NCI-H460 (cell line): ENCODE data around the gene LRPAP1. TPM values are rescaled to one million over a fixed set of nuclear protein-coding genes. Genes with fewer than 3 reads are reported as not detected.
"Not testable (repeated sequence)": the region's sequence is repeated elsewhere in the genome, so short reads cannot be mapped to it uniquely, and the experiment has no call there.

Experiments used
- DNase-seq: peaks from one replicate; pipeline ENCODE4 v3.0.0-alpha.2; 2016; ENCODE audit warnings: low read depth; ENCODE audit errors: extremely low read depth
- total RNA-seq: library from RNA; depleted of rRNA; stranded (reverse); fragments of >200 nt; shearing (Covaris generic); gene quantifications from 2 replicates; pipeline ENCODE4 v1.2.3, GENCODE V29; 2014

Gene LRPAP1
- total RNA-seq, 1 experiment from 2014 or later, result 153 TPM

DNA sequence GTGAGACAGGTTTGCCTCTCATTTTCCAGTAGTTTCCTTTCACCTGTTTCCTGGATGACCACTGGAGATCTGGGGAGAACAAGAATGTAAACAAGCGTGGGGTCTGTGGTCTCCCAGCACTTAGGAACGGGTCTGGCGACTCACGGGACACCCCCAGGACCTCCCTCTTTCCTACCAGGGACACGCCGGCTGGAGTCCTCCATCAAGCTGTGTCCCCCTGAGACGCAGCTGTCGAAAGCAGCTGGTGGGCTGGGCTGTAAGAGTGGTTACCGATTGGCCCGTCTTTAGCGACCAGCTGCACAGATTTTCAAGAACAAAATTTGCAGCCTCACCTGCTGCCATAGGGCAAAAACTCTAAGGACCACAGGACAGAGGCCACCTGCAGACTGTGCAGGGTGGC lies 11.9 kb downstream of the LRPAP1 start:
- no peak for DNase-seq

GRCh38 chr4:3519468-3520264 lies 12.6 kb downstream of the LRPAP1 start:
- DNase-seq, result no peak

- DNase-seq, result no peak
Observed at GRCh38 chr4:3518941-3519340, 13.3 kb downstream of the LRPAP1 start.

DNA sequence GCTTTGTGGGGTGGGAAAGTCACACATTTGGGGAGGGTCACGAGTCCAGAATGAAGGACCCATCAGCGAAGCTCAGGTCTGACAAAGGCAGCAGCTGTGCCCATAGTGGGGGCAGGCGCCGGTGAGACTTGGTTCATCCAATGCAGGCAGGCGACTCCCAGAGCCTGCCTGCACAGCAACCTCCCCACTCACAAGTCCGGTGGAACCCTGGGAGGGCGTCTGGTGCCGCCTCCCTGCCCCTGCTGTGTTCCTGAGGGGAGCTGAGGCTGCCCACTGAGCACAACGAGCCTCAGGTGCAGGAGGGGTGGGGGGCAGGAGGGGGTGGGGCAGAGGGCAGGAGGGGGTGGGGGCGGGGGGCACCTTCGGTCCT lies 13.7 kb downstream of the LRPAP1 start:
- DNase-seq, result no peak

- no peak for DNase-seq
Observed at GRCh38 chr4:3517731-3518510, 14.3 kb downstream of the LRPAP1 start.

DNA sequence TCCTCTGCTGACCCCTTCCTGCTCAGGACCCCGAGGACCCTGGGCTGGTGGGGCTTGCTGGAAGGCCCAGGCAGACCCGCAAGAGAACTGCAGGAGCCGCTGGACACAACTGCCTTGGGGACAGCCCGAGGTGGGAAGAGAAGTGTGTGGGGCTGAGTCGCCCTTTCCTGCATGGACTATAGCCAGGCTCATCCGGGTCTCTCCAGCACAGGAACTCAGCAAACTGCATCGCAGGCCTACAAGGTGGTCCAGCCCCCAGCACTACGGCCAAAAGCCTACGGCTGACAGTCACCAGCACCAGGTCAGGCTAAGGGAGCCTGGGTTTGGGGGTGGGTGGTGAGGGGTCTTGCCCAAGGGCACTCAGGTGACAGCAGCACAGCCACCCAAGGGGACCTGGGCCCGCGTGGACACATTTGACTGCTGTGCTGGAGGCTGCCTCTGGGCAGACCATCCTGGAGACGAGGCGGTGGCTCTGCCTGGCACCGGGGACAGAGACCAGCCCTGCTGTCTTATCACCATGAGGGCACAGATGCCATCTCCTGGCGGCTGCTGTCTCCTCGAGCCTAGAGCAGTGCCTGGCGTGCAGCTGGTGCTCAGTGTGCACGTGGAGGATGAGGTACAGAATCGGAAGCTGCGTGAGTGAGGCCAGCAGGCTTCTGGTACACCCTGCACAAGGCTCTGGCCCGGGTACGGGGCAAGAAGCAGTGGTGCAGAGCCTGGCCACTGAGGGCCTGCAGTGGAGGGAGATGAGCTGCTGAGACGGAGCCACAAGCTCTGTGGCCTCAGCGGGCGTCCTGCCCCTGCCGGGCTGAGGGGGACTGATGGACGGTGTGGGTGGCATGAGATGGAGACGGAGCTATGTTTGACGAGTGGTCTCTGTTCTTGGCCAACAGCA lies 15.1 kb downstream of the LRPAP1 start:
- no peak for DNase-seq

GRCh38 chr4:3516061-3516835 lies 16.0 kb downstream of the LRPAP1 start:
- DNase-seq, result no peak

GRCh38 chr4:3515646-3516045 lies 16.6 kb downstream of the LRPAP1 start:
- DNase-seq, result no peak

DNA sequence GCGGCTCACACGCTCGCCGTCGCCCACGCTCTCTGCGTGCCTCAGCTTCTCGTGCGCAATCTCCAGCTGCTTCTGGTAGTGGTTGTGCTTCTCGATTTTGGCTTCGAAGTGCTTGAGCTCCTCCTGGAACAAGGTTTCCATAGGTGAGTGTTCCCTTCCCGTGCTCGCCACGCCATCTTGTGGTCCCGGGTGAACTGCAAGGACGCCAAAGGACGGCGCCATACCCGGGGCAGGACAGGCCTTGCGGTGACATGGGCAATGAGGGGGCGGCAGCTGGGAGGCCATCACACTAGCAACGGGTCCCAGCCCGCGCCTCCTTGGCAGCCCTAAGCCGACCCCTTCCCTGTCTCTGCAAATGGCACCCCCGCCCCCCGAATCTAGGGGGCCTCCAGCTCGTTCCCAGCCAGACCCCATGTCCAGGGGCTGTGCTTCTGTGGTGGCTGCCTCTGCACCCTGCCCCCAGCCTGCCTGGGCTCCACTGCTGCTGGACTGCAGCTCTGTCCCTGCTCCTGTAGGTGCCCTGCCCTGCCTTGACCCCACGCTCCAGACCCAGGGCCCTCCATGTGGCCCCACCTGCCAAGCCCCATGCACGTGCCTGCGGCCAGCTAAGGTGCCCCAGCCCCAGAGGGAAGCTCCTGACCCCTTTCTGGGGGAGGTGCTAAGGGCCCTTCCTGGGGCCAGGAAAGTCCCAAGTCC lies 17.3 kb downstream of the LRPAP1 start:
- DNase-seq, result no peak

DNA sequence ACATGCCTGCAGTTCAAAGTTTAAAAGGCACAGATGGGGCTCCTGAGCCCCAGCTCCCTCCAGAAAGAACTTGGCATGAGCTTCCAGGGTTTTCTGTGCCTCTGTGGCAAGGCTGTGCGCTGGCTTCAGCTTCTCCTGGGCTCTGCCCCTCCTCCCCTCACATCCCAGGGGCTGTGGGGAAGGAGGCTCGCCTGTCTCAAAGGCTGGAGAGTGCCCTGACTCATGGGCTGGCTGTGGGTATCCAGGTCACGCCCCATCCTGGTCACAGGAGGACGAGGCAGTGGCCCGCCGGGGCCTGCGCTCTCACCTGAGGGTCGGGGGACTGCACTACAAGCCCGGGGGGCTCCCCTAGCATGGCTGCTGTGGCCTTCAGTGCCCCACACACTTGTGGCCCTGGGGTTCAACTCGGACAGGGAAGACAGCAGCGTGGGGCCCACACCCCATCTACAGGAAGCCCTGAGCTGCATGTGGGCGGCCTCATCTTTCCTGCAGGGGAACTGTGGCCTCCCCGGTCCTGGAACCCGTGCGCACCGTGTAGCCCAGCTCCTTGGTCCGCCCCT lies 17.9 kb downstream of the LRPAP1 start:
- DNase-seq, result no peak

DNA sequence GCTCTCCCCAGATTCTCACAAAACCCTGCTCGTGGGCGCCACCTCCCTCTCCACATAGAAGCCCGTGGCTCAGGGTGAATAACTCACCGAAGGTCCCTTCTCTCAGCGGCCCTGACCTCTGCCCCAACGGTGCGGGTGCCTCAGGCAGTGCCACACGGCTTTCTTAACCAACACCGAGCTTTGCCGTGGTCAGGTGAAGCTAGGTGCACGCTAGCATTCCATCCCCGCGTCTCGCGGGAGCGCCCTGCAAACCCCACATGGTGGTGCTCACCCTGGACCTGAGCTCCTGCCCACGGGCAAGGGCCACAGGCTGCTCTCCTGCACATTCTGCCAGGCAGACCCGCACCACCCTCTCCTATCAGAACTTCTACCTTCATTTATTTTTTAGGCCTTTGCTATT lies 18.4 kb downstream of the LRPAP1 start:
- DNase-seq, result no peak

DNA sequence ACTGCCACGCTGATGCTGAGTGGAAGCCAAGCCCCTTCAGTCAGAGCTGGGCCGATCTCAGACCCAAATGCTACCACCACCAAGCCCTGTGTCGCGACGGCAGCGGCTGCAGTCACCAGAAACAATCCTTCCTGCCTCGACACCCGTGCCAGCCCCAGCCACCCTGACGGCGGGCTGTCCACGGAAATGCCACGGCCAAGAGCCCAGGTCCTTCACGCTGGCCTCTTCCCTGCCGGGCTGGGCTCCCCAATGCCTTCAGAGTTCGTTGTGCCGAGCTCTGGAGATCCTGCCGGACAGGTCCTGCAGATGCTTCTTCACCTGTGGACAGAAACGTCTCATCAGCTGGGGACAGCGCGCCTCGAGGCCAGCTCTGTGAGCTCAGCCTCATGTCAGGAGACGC lies 19.5 kb downstream of the LRPAP1 start:
- DNase-seq, result no peak

GRCh38 chr4:3512279-3512678 lies 19.9 kb downstream of the LRPAP1 start:
- DNase-seq, result no peak

GRCh38 chr4:3511601-3512000 lies 20.6 kb downstream of the LRPAP1 start:
- not testable (repeated sequence) for DNase-seq

DNA sequence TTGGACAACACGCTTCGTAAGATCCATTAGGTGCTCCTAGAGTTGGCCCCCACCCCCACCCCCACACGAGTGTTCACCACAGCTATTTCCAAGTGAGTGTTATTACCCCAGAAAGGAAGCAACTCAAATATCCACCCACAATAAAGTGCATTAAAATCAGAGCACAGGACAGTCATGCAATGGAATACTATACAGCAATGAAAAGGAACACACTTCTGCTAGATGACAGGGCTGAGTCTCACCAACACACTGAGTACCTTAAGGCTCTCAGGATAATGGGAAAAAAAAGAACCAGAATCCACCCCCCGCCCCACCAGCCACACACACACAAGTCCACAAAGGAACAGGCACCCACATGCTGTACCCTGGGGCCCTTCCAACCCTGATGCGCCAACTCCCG lies 21.0 kb downstream of the LRPAP1 start:
- no peak for DNase-seq

GRCh38 chr4:3510481-3510880 lies 21.7 kb downstream of the LRPAP1 start:
- DNase-seq, result no peak

- no peak for DNase-seq
Observed at GRCh38 chr4:3508542-3508941, 23.7 kb downstream of the LRPAP1 start.

DNA sequence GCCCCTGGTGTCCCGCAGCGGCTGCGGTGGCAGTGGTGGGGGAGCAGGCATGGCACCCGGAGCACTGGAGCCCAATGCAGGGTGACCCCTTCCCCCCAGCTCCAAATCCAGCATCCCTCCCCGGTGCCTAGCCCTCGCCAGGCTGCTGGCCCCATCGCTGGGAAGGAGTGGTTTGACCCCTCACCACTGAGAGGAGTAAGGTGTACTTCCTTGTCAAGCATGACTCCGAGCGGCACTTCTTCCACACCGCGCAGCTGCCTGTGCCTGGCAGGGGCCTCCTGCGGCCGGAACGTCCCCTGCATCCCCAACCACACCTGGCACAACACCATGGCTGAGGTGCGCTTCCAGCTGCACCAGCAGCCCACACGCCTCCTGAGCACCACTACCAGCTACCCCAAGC lies 27.0 kb downstream of the LRPAP1 start:
- no peak for DNase-seq
